ENCODE data around the gene ITGA1. TPM values are rescaled to one million over a fixed set of nuclear protein-coding genes. Genes with fewer than 3 reads are reported as not detected.

The ITGA1 gene
- total and polyA plus RNA-seq, 2 of the 13 experiments (the other 11 are each of a cell fraction or from before 2014, with no cell fraction given), result 23.1 to 28.6 TPM

DNA sequence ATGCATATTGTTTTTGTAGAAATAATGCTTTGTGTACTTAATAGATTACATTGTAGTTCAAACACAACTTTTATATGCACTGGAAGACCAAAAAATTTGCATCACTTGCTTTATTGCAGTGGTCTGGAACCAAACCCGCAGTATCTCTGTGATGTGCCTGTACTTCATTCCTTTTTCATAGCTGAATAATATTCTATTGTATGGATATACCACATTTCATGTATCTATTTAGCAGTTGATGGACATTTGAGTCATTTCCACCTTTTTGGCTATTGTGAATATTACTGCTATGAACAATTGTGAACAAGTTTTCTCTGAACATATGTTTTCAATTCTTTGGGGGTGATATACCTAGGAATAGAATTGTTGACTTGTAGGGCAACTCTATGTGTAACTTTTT, 40.1 kb downstream of the ITGA1 start:
- WGBS (ENCODE audit: low lambda C conversion rate), result 97% methylated on average over 1 of the region's 1 CpG
- TF ChIP-seq AGO1 (IDR thresholded peaks at IDR 0.05; ENCODE audit: low read depth, low read length, poor library complexity, severe bottlenecking) (no peak), HOXA3 (CRISPR knock-in tag; IDR thresholded peaks at IDR 0.05) (no peak), WIZ (CRISPR knock-in tag; IDR thresholded peaks at IDR 0.05) (no peak), ZBTB1 (CRISPR knock-in tag; IDR thresholded peaks at IDR 0.05; ENCODE audit: borderline replicate concordance) (no peak), ATF2 (CRISPR knock-in tag; IDR thresholded peaks at IDR 0.05) (no peak), FOXC1 (CRISPR knock-in tag; IDR thresholded peaks at IDR 0.05; ENCODE audit: borderline replicate concordance) (no peak), RAD21 (CRISPR knock-in tag; IDR thresholded peaks at IDR 0.05) (no peak), PRMT3 (CRISPR knock-in tag; IDR thresholded peaks at IDR 0.05; ENCODE audit: borderline replicate concordance, low read depth) (no peak), ZNF780A (CRISPR knock-in tag; IDR thresholded peaks at IDR 0.05) (no peak), CTCF (CRISPR knock-in tag; IDR thresholded peaks at IDR 0.05) (no peak), ZBTB7B (CRISPR knock-in tag; IDR thresholded peaks at IDR 0.05) (no peak), FOSL1 (CRISPR knock-in tag; IDR thresholded peaks at IDR 0.05; ENCODE audit: borderline replicate concordance) (no peak), ATF1 (CRISPR knock-in tag; IDR thresholded peaks at IDR 0.05) (no peak), E2F2 (CRISPR knock-in tag; IDR thresholded peaks at IDR 0.05; ENCODE audit: borderline replicate concordance) (no peak), HNRNPH1 (optimal IDR thresholded peaks at IDR 0.05; ENCODE audit: low read depth, low read length) (no peak), ZBTB25 (CRISPR knock-in tag; IDR thresholded peaks at IDR 0.05) (no peak), ISX (CRISPR knock-in tag; conservative IDR thresholded peaks at IDR 0.05) (no peak)
- TF ChIP-seq, protein P1, sequence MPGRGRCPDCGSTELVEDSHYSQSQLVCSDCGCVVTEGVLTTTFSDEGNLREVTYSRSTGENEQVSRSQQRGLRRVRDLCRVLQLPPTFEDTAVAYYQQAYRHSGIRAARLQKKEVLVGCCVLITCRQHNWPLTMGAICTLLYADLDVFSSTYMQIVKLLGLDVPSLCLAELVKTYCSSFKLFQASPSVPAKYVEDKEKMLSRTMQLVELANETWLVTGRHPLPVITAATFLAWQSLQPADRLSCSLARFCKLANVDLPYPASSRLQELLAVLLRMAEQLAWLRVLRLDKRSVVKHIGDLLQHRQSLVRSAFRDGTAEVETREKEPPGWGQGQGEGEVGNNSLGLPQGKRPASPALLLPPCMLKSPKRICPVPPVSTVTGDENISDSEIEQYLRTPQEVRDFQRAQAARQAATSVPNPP (CRISPR knock-in tag; IDR thresholded peaks at IDR 0.05), result no peak
- TF ChIP-seq, protein P2, sequence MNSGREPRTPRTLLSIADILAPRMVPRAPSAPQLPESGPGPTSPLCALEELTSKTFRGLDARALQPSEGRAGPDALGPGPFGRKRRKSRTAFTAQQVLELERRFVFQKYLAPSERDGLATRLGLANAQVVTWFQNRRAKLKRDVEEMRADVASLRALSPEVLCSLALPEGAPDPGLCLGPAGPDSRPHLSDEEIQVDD (CRISPR knock-in tag; IDR thresholded peaks at IDR 0.05; ENCODE audit: borderline replicate concordance), result no peak
- in situ Hi-C loops (cut with HindIII; ENCODE audit: extremely low pct_ligation_motif_present, low pct_unique_long_range_greater_than_20kb) (no loop called here), intact Hi-C loops (cut with micrococcal nuclease; ENCODE audit: unreplicated experiment) (no loop called here)
- no peaks in the 10 kb centered on the region for H3K36me3 ChIP-seq (replicated peaks in 1 of 2; ENCODE audit: control insufficient read depth in 1 of 2, insufficient read depth in 2 of 2, low read length in 2 of 2)
- H3K27me3 ChIP-seq (ENCODE audit: control insufficient read depth in 1 of 2, insufficient read depth in 2 of 2, low read length in 2 of 2), result no peaks in the 10 kb centered on the region
- H3K27ac ChIP-seq (ENCODE audit: extremely low read length, insufficient read depth, low read length), result no peak overlapping the region
- H3K4me1 ChIP-seq (ENCODE audit: insufficient read depth, low read length), result peaks cover 5% of the 10 kb centered on the region; the same call in 1 of the 2 replicates
- DNase-seq (ENCODE audit: low spot score) (no peak), FAIRE-seq (no peak), ATAC-seq (no peak)
- ChIA-PET CTCF (ENCODE audit: low intra/inter-chr PET ratio, low total read pairs) (no interaction called here), POLR2A (no interaction called here)
- no peak overlapping the region for H3K4me2 ChIP-seq (ENCODE audit: low read depth, low read length)
- no peak overlapping the region for H3K4me3 ChIP-seq (replicated peaks in 1 of 3; ENCODE audit: insufficient read depth in 1 of 3, low read depth in 2 of 3, low read length in 3 of 3)
- no TSS peak for BruUV-seq (replicated peaks)
- no peak overlapping the region for H3K9ac ChIP-seq (ENCODE audit: insufficient read depth, low read depth, low read length)
- H4K20me1 ChIP-seq (ENCODE audit: insufficient read depth, low read length), result no peaks in the 10 kb centered on the region
- no peaks in the 10 kb centered on the region for H3K79me2 ChIP-seq (ENCODE audit: insufficient read depth, low read length)
- no peak overlapping the region for H2AFZ ChIP-seq (ENCODE audit: low read length)
- no peaks in the 10 kb centered on the region for H3K9me3 ChIP-seq (ENCODE audit: low read length)

All from HepG2 (cell line).